CD8-positive, alpha-beta memory T cell (primary cell): Measurements from ENCODE around the gene IRAK4. TPM values are rescaled to one million over a fixed set of nuclear protein-coding genes. Genes with fewer than 3 reads are reported as not detected.
A peak's percentile ranks its signal among the peaks of the same experiment; 100 is the strongest.

Source experiments
- CTCF ChIA-PET: fragments of 350-600 bp; sonication (Branson Sonifier 250); formaldehyde crosslinking; loops from one replicate; lab custom pipeline; 2021; ENCODE audit warnings: antibody characterized with exemption; lab: Charles Lee
- POLR2A ChIA-PET: fragments of 350-600 bp; sonication (Branson Sonifier 250); formaldehyde crosslinking; loops from one replicate; lab custom pipeline; 2021; ENCODE audit warnings: antibody characterized with exemption; lab: Charles Lee
- DNase-seq, 5 donors: peaks; one replicate each; pipeline versions ENCODE4 v3.0.0 to v3.0.0-alpha.2; 2020 to 2022; ENCODE audit warnings: mixed read lengths in 1 of 5
- H3K27ac ChIP-seq: one replicate; pipeline ENCODE4 v1.7.0; 2013; ENCODE audit warnings: low read depth, mild to moderate bottlenecking, low read length, moderate library complexity
- H3K27me3 ChIP-seq: 2 replicates; pipeline ENCODE4 v1.7.0; 2013; ENCODE audit warnings: low read length, mild to moderate bottlenecking; ENCODE audit not compliant: insufficient read depth, poor library complexity, severe bottlenecking
- H3K36me3 ChIP-seq: 2 replicates; pipeline ENCODE4 v1.7.0; 2013; ENCODE audit warnings: mild to moderate bottlenecking, low read length, moderate library complexity; ENCODE audit not compliant: insufficient read depth
- H3K4me1 ChIP-seq: 2 replicates; pipeline ENCODE4 v1.7.0; 2013; ENCODE audit warnings: mild to moderate bottlenecking, low read length, moderate library complexity; ENCODE audit not compliant: insufficient read depth
- H3K4me3 ChIP-seq: 2 replicates; pipeline ENCODE4 v1.7.0; 2013; ENCODE audit warnings: mild to moderate bottlenecking, low read length
- H3K9me3 ChIP-seq: 2 replicates; pipeline ENCODE4 v1.7.0; 2013; ENCODE audit warnings: mild to moderate bottlenecking, low read length
- H3K27ac Mint-ChIP-seq, 8 donors: one replicate each; pipeline ENCODE4 v1.8.0; 2020 to 2021; ENCODE audit warnings: mixed read lengths in 8 of 8, mild to moderate bottlenecking in 6 of 8, inconsistent platforms in 3 of 8, moderate library complexity in 3 of 8
- H3K27me3 Mint-ChIP-seq, 2 donors: one replicate each; pipeline ENCODE4 v1.8.0; 2020 to 2021; ENCODE audit warnings: mixed read lengths in 2 of 2, mild to moderate bottlenecking in 1 of 2, moderate library complexity in 1 of 2
- H3K36me3 Mint-ChIP-seq, 3 donors: one replicate each; pipeline ENCODE4 v1.8.0; 2020 to 2021; ENCODE audit warnings: mixed read lengths in 3 of 3, inconsistent platforms in 1 of 3, mild to moderate bottlenecking in 1 of 3
- H3K4me1 Mint-ChIP-seq, 3 donors: one replicate each; pipeline ENCODE4 v1.8.0; 2020 to 2021; ENCODE audit warnings: mixed read lengths in 3 of 3, inconsistent platforms in 1 of 3, mild to moderate bottlenecking in 1 of 3
- H3K4me3 Mint-ChIP-seq, 7 donors: one replicate each; pipeline ENCODE4 v1.8.0; 2020 to 2021; ENCODE audit warnings: mixed read lengths in 7 of 7, mild to moderate bottlenecking in 6 of 7, moderate library complexity in 4 of 7, inconsistent platforms in 2 of 7
- H3K9me3 Mint-ChIP-seq, 5 donors: one replicate each; pipeline ENCODE4 v1.8.0; 2020 to 2022; ENCODE audit warnings: mixed read lengths in 5 of 5, mild to moderate bottlenecking in 3 of 5, moderate library complexity in 2 of 5, inconsistent platforms in 1 of 5
- polyA plus RNA-seq: library from polyadenylated mRNA; unstranded; fragments of 300-500 nt; fragmentation: Illumina TruSeq; gene quantifications from one replicate; pipeline ENCODE4 v1.2.3, GENCODE V29; 2021
- total RNA-seq, 2 experiments: library from RNA; stranded (reverse); gene quantifications; one replicate each; pipeline ENCODE4 v1.2.3, GENCODE V29; 2021

IRAK4 gene
- total and polyA plus RNA-seq, 3 experiments from 2014 or later = 23.6 to 27.3 (median 25.7) TPM

DNA sequence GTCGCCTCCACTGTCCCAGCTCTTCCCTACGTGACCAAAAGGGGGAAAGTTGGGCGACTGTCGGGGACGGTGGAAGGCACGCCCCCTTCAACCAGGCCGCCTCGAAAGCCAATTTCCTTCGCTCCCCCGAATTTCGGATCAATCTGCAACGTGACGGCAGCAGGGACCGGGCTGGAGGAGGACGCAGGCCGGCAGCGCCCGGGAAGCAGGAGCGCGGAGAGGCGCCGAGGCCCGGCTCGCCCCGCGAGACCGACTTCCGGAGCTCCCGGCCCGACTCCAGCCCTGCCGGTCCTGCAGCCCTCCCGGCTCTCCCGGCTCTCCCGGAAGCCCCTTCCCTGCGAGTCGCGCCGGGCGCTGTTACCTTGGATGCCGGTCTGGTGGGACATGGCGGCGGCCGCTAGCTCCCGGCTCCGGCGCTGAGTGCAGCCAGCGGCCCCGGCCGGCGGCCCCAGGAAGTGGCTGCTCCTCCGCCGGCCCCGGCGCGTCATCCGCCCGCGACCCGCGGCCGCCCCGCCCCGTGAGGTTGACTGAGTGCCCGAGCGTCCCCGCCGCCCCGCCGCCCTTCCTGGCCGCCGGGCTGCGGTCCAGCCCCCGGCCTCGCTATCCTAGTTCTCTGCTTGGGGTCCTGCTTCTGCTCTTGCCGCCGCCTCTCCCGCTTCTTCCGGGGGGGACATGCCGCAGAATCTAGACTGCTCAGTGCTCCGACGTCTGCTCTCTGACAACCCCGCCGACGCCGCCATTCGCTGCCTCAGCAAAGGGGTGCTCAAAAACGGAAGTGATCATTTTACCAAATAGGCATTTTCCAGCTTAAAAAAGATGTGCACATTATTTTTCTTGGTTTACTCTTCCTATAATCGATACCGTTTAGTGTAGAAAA, 47.3 kb downstream of the IRAK4 start, which contains the start of gene TWF1:
TWF1 (minus strand) TSS at position 458 of the 877 bp plus-strand sequence; CDS start at position 386, 72 bp downstream.
- Histone ChIP-seq H3K27ac (peak within 1 kb of the TSS; percentile 96), H3K36me3 (peaks cover 8% of the 10 kb centered on the region), H3K4me1 (peaks cover 32% of the 10 kb centered on the region), H3K27me3 (no peaks in the 10 kb centered on the region), H3K9me3 (no peaks in the 10 kb centered on the region), H3K4me3 (peak within 1 kb of the TSS; percentile 88)
- CTCF ChIA-PET = interaction anchor here (1.1 to 3.8 kb wide), 8 partner anchors 14 to 75 kb away, joined by 3 to 23 read pairs (median 5); partner anchors contain the start of genes IRAK4, PUS7L and TMEM117
- no peaks in the 10 kb centered on the region for H3K27me3 Mint-ChIP-seq
- H3K9me3 Mint-ChIP-seq = no peaks in the 10 kb centered on the region
- peak; percentile 78 to 91 (median 87) for DNase-seq
- H3K36me3 Mint-ChIP-seq = peaks cover 0 to 26% (median 5%) of the 10 kb centered on the region in 3 donors
- H3K4me1 Mint-ChIP-seq = peaks cover 32 to 51% (median 44%) of the 10 kb centered on the region in 3 donors
- H3K27ac Mint-ChIP-seq = peak within 1 kb of the TSS; percentile 99 to 100 (median 100)
- peak within 1 kb of the TSS; percentile 98 to 100 (median 99) for H3K4me3 Mint-ChIP-seq
- POLR2A ChIA-PET = interaction anchor here (1.1 to 3.5 kb wide), 9 partner anchors 7 to 1042 kb away, joined by 3 to 35 read pairs (median 3); partner anchors contain the start of genes IRAK4, PUS7L and TMEM117

GRCh38 chr12:43806737-43807072, 48.0 kb downstream of the IRAK4 start:
- Mint-ChIP-seq H3K4me3 (peak overlapping the region; percentile 98 to 100 (median 99)), H3K9me3 (no peaks in the 10 kb centered on the region), H3K4me1 (peaks cover 31 to 53% (median 46%) of the 10 kb centered on the region in 3 donors), H3K27me3 (no peaks in the 10 kb centered on the region), H3K36me3 (peaks cover 0 to 23% (median 5%) of the 10 kb centered on the region in 3 donors), H3K27ac (peak overlapping the region; percentile 99 to 100 (median 100))
- no peaks in the 10 kb centered on the region for H3K9me3 ChIP-seq
- DNase-seq = no peak
- no peaks in the 10 kb centered on the region for H3K27me3 ChIP-seq
- H3K4me1 ChIP-seq = peaks cover 35% of the 10 kb centered on the region
- H3K4me3 ChIP-seq = peak overlapping the region; percentile 88
- ChIA-PET CTCF (interaction anchor here (1.1 to 3.8 kb wide), 8 partner anchors 14 to 74 kb away, joined by 3 to 23 read pairs (median 5); partner anchors contain the start of genes IRAK4, PUS7L and TMEM117), POLR2A (interaction anchor here (1.1 to 3.5 kb wide), 9 partner anchors 8 to 1042 kb away, joined by 3 to 35 read pairs (median 3); partner anchors contain the start of genes IRAK4, PUS7L and TMEM117)
- H3K27ac ChIP-seq = peak overlapping the region; percentile 96
- peaks cover 6% of the 10 kb centered on the region for H3K36me3 ChIP-seq

GRCh38 chr12:43807386-43807785, 48.6 kb downstream of the IRAK4 start:
- ChIA-PET CTCF (interaction anchor here (1.8 to 3.8 kb wide), 3 partner anchors 15 to 48 kb away, joined by 4 to 23 read pairs (median 15); partner anchors contain the start of genes IRAK4, PUS7L and TMEM117), POLR2A (interaction anchor here (1.2 to 3.5 kb wide), 4 partner anchors 9 to 49 kb away, joined by 3 to 35 read pairs (median 18); partner anchors contain the start of genes IRAK4, PUS7L and TMEM117)
- Histone ChIP-seq H3K4me3 (no peak overlapping the region), H3K4me1 (peaks cover 35% of the 10 kb centered on the region), H3K36me3 (no peaks in the 10 kb centered on the region), H3K27ac (no peak overlapping the region), H3K27me3 (no peaks in the 10 kb centered on the region), H3K9me3 (no peaks in the 10 kb centered on the region)
- H3K4me3 Mint-ChIP-seq = peak overlapping the region in 5 of 7 donors; percentile 98 to 100 (median 99)
- peaks cover 27 to 49% (median 42%) of the 10 kb centered on the region in 3 donors for H3K4me1 Mint-ChIP-seq
- DNase-seq = no peak
- no peaks in the 10 kb centered on the region for H3K9me3 Mint-ChIP-seq
- peaks cover 0 to 18% (median 5%) of the 10 kb centered on the region in 3 donors for H3K36me3 Mint-ChIP-seq
- H3K27ac Mint-ChIP-seq = peak overlapping the region; percentile 99 to 100 (median 100)
- H3K27me3 Mint-ChIP-seq = peaks cover 0 to 3% of the 10 kb centered on the region in 2 donors

- Histone ChIP-seq H3K4me1 (peaks cover 8% of the 10 kb centered on the region), H3K27me3 (no peaks in the 10 kb centered on the region), H3K27ac (no peak overlapping the region), H3K36me3 (no peaks in the 10 kb centered on the region), H3K4me3 (no peak overlapping the region), H3K9me3 (no peaks in the 10 kb centered on the region)
- peaks cover 11 to 20% (median 13%) of the 10 kb centered on the region in 3 donors for H3K4me1 Mint-ChIP-seq
- H3K27ac Mint-ChIP-seq = no peak overlapping the region
- no peak for DNase-seq
- no peaks in the 10 kb centered on the region for H3K9me3 Mint-ChIP-seq
- ChIA-PET CTCF (no interaction called here), POLR2A (no interaction called here)
- no peak overlapping the region for H3K4me3 Mint-ChIP-seq
- H3K27me3 Mint-ChIP-seq = peaks cover 0 to 9% of the 10 kb centered on the region in 2 donors
- H3K36me3 Mint-ChIP-seq = no peaks in the 10 kb centered on the region
These were observed 53.3 kb downstream of the IRAK4 start for GRCh38 chr12:43812057-43812456.

DNA sequence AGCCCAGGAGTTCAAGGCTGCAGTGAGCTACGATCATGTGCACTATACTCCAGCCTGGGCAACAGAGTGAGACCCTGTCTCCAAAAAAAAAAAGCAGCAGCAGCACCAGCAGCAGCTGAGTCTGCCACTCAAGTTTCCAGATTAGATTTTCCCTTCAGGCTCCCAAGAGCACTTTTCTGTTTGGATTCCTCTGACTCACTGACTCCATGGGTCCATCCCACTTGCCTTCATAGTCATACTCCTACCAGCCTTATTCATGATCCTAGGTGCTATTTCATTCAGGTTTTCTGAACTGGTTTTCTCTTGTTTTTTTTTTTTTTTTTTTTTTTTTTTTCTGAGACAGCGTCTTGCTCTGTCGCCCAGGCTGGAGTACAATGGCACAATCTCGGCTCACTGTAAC, 54.2 kb downstream of the IRAK4 start:
- CTCF ChIA-PET = no interaction called here
- H3K4me1 Mint-ChIP-seq = peaks cover 7 to 17% (median 9%) of the 10 kb centered on the region in 3 donors

GRCh38 chr12:43815416-43815815, 56.7 kb downstream of the IRAK4 start:
- no peak for DNase-seq
- Mint-ChIP-seq H3K4me3 (peak overlapping the region in 2 of 7 donors; percentile 55 to 62), H3K9me3 (no peaks in the 10 kb centered on the region), H3K27ac (peak overlapping the region in 6 of 8 donors; percentile 56 to 95 (median 79)), H3K4me1 (peaks cover 7 to 17% (median 9%) of the 10 kb centered on the region in 3 donors), H3K36me3 (no peaks in the 10 kb centered on the region), H3K27me3 (peaks cover 0 to 16% of the 10 kb centered on the region in 2 donors)
- Histone ChIP-seq H3K27me3 (no peaks in the 10 kb centered on the region), H3K4me3 (no peak overlapping the region), H3K4me1 (peaks cover 4% of the 10 kb centered on the region), H3K36me3 (no peaks in the 10 kb centered on the region), H3K27ac (no peak overlapping the region), H3K9me3 (no peaks in the 10 kb centered on the region)
- CTCF ChIA-PET = no interaction called here
- POLR2A ChIA-PET = no interaction called here

More for the DNA sequence above, 54.2 kb downstream of the IRAK4 start:
- H3K9me3 Mint-ChIP-seq = no peaks in the 10 kb centered on the region
- Histone ChIP-seq H3K36me3 (no peaks in the 10 kb centered on the region), H3K4me1 (peaks cover 4% of the 10 kb centered on the region), H3K27me3 (no peaks in the 10 kb centered on the region), H3K4me3 (no peak overlapping the region), H3K9me3 (no peaks in the 10 kb centered on the region), H3K27ac (no peak overlapping the region)
- no peaks in the 10 kb centered on the region for H3K36me3 Mint-ChIP-seq
- no peak overlapping the region for H3K4me3 Mint-ChIP-seq
- DNase-seq = no peak
- H3K27ac Mint-ChIP-seq = no peak overlapping the region
- POLR2A ChIA-PET = no interaction called here
- H3K27me3 Mint-ChIP-seq = peaks cover 0 to 9% of the 10 kb centered on the region in 2 donors

GRCh38 chr12:43816168-43816567, 57.4 kb downstream of the IRAK4 start:
- Histone ChIP-seq H3K4me1 (peaks cover 2% of the 10 kb centered on the region), H3K36me3 (no peaks in the 10 kb centered on the region), H3K9me3 (no peaks in the 10 kb centered on the region), H3K27me3 (no peaks in the 10 kb centered on the region), H3K27ac (no peak overlapping the region), H3K4me3 (no peak overlapping the region)
- Mint-ChIP-seq H3K27me3 (peaks cover 0 to 18% of the 10 kb centered on the region in 2 donors), H3K4me1 (peaks cover 3 to 15% (median 9%) of the 10 kb centered on the region in 3 donors), H3K27ac (peak overlapping the region in 5 of 8 donors; percentile 64 to 95 (median 80)), H3K9me3 (no peaks in the 10 kb centered on the region), H3K36me3 (no peaks in the 10 kb centered on the region), H3K4me3 (peak overlapping the region in 3 of 7 donors; percentile 4 to 55 (median 15))
- ChIA-PET CTCF (no interaction called here), POLR2A (no interaction called here)
- DNase-seq = no peak
